ENCODE measurements around the gene KIAA1217. TPM values are rescaled to one million over a fixed set of nuclear protein-coding genes. Genes with fewer than 3 reads are reported as not detected.
"Not testable (repeated sequence)": the region's sequence is repeated elsewhere in the genome, so short reads cannot be mapped to it uniquely, and the experiment has no call there.

Gene KIAA1217
- polyA plus RNA-seq, 5 donors: 46.2 to 67.2 (median 55.2) TPM

DNA sequence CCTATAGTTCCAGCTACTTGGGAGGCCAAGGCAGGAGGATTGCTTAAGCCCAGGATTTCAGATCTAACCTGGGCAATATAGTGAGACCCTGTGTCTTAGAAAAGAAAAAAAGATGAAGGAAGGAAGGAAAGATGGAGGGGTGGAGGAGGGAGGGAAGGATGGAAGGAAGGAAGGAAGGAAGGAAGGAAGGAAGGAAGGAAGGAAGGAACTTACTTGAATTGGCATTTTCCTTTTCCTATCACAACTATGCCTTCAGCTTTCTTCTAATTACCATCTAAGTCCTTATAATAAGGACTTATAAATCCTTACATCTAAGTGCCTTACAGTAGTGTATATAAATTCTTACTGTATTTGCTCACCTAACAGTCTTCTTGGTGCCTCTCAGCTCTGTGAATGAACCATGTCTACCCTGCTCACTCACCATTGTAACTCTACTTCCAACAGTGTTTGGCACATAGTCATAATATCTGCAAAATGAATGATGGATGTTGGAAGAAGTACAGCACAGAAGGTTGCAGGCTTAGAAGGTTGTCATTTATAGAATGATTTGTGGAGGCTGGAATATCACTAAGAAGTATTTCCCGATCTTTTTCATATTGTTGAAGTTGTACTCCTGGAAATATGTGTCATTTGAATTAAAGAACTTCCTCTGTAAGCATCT, 125.5 kb downstream of the KIAA1217 start:
- no peak for DNase-seq

- DNase-seq: not testable (repeated sequence)
Observed at GRCh38 chr10:24337723-24338122, 128.8 kb downstream of the KIAA1217 start.

DNA sequence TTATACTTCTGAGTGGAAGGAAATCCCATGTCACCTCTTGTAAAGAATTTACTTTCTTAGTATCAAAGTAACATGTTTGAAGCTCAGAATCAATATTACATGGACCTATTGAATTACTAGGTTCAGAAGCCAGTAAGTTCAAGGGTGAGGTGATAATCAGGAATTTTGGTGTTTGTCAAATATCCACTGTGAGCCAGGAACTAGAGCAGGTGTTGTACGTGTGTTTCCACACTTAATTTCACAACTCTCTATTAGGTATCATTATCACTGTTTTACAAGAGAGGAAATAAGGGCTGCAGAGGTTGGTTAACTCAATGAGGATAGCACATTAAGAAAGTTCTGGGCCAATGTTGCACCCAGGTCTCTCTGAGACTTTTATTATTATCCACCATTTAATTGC, 130.4 kb downstream of the KIAA1217 start:
- DNase-seq: no peak

DNA sequence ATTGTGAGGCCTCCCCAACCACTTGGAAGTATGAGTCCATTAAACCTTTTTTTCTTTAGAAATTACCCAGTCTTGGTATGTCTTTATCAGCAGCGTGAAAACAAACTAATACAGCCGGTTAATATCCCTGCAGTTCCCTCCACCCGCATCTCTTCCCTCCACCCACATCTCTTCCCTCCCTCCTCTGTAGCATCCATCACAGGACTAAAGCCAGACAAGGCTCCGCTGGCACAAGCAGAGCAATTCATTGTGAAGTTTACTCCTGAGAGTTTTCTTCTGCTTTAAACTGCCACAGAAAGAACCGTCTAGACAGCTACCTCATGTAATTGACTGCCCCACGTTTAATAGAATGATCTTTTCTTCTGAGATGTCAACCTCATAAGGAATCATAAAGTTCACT, 131.5 kb downstream of the KIAA1217 start:
- no peak for DNase-seq

GRCh38 chr10:24340883-24341282, 131.9 kb downstream of the KIAA1217 start:
- no peak for DNase-seq

DNA sequence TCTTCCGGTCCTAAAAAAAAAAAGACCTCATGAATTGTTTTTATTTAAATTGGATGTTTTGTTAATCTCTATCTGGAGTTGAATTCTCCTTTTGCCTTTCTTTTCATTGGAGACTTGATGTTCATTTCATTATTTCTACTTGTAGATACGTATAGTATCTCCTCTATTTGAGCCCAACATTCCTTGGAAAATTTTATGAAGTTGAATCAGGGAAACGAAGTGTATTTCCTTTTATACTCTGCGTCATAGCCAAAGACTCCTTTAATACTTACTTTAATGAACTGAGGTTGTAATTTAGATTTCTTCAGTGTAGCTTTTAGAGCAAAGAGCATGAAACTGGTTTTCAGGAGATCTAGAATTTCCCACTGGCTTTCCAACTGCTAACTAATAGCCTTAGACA, 132.4 kb downstream of the KIAA1217 start:
- no peak for DNase-seq

DNA sequence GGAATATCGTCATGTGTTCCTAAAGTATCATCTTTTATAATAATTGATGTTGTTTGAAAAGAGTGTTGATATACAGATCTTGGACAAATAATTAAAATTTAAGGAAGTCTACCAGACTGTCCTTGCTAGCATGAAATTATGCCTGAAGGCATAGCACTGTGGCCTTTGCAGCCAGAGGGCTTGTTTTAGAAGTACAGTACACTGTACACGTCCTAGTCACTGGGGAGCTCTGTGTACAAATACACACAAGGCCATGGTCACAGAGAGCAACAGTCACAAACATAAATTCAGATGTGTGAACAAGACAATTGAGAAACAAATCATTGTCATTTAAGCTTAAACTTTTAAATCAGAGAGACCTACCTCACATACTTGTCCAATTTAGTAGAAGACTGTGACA, 133.0 kb downstream of the KIAA1217 start:
- DNase-seq: no peak

- no peak for DNase-seq
Observed at GRCh38 chr10:24343686-24344085, 134.7 kb downstream of the KIAA1217 start.

DNA sequence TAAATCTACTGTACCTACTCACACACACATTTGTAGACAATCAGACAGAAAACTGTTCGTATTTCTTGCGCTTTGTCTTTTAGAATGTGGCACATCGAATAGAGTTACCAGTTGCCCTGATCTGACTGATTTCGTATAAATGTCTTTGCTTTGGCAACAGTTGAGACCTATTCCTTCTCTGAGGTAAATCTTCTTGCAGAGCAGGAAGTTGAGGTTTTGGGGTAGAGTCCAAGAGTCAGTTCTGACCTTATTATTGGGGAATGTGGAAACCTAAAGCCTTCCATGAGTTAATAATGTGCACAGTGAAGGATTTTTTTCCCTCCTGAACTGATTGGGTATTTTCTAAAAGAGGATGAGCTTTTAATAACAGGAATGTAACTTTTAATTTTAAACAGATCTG, 135.3 kb downstream of the KIAA1217 start:
- DNase-seq: no peak

DNA sequence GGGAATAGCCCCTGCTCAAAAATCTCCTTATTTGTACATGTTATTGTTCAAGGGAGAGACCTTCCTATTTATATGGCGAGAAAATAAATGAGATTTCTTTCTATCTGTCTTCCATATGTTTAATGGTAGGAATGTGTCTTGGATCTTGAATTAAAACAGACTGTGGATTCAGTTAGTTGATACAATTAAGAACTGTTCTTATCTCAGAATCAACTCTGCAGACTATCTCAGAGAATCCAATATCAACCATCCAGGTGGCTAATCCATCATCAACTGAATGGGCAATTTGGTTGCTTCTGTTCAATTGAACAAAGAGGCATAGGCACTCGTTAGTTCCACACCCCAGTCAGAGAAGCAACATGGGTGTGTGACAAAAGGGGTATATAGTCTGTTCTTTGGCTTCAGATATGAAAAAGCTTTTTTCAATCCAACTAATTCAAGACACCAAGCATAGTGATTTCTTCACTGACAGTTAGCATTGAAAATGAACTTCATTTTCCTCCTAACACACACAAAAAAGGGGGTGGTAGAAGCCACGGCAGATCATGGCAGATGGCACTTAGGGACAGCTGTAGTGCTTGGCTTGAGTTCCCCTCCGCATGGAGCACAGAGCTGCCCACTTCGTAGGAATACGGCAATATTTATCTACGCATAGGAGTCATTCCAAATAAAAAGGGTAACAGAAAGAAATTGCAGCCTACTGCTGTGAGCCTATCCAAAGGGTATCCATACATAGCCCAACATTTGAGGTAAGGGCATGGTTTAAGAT, 135.9 kb downstream of the KIAA1217 start:
- no peak for DNase-seq

- DNase-seq: peak in 1 of 2 donors; percentile 34
Observed at GRCh38 chr10:24346877-24347519, 138.1 kb downstream of the KIAA1217 start.

DNA sequence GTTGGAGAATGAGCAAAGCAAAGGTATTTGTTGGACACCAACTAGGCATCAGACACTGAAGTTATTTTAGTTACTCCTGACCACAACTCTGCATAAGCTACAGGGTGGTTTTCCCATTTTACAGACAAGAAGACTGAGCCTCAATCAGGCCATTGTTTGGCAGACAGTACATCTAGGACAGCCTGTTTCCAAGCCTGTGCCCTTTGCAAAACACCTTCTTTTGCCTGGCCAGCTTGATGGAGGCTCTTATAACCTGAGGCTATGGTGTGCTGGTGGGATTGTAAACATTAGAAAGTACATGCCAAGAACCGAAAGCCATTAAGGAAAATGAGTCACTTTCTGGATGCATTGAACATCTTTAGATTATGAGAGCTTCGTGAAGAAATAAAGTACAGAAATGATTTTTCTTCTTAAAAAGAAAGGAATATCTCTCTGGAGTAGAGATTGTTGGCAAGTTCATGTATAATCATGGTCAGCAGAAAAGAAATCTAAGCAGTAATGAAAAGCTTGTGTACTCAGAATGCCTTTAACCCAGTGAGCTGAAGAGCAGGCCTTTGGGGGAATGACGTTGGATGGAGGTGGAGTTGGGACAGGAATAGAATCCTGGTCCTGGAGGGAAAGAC, 140.6 kb downstream of the KIAA1217 start:
- DNase-seq: no peak

- no peak for DNase-seq
Observed at GRCh38 chr10:24350070-24350921, 141.4 kb downstream of the KIAA1217 start.

DNA sequence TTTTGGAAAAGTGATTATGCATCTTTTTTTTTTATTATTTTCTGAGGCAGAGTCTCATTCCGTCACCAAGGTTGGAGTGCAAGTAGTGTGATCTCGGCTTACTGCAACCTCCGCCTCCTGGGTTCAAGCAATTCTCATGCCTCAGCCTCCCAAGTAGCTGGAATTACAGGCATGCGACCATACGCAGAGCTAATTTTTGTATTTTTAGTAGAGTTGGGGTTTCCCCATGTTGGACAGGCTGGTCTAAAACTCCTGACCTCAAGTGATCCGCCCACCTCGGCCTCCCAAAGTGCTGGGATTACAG, 141.9 kb downstream of the KIAA1217 start:
- DNase-seq: not testable (repeated sequence)

DNA sequence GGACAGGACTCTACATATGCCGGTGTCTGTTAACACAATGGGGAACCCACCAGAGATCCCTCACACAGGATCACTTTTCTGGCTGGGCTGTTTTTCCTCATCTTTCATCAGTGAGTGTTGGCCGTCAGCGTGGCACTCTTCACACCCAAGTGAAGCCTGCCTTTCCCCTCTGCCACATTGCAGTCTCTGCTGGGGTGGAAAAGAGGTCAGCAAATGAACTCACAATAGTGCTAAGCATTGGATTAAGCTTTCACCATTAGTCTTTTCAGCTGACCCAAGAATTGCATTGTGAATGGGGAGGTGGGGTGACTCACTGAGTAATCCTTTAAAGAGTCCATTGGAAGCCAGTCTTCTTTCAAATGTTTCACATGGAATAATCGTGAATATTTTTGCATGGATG, 143.0 kb downstream of the KIAA1217 start:
- DNase-seq: no peak

GRCh38 chr10:24352399-24352798, 143.5 kb downstream of the KIAA1217 start:
- no peak for DNase-seq

DNA sequence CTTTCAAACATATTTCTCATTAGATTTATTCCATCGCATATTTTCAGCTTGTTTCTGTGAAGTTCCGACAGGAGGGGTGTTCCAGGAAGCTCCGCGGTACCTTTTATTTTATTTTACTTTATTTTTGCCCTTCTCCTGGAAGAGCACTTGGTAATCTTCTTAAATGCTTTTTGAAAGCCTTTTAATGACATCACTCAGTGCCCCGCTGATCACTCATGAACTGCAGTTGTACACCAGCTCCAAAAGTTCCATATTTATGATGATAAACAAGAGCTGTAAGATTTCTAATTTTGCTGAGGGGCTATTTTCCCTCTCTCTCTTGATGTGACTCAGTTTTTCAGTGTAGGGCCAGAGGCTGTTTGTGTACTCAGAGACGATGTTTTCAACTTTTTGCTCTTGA, 144.4 kb downstream of the KIAA1217 start:
- no peak for DNase-seq

GRCh38 chr10:24355056-24355688, 146.2 kb downstream of the KIAA1217 start:
- no peak for DNase-seq

GRCh38 chr10:24357344-24358004, 148.5 kb downstream of the KIAA1217 start:
- no peak for DNase-seq

- DNase-seq: no peak
Observed at GRCh38 chr10:24358022-24358421, 149.1 kb downstream of the KIAA1217 start.
